ENCODE data around the gene DOCK1.

DNA sequence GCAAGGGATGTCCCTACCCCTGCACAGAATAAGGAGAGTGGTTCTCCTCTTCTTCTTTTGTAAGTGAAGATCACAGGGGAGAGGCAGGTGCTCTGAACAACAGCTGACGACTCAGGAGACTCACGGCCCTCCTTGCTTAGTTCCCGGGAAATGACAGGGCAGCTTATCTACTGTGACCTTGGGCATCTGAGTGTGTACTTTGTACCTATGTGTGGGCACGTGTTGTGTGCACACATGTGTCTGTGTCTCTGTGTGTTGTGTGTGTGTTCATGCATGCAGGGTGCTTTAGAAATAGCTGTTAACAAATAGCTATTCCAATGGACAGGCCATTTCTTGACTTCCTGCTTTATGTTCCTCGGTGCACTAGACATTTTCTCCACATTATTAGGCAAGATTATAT, 563.4 kb downstream of the DOCK1 start:
- TF ChIP-seq, protein P1, sequence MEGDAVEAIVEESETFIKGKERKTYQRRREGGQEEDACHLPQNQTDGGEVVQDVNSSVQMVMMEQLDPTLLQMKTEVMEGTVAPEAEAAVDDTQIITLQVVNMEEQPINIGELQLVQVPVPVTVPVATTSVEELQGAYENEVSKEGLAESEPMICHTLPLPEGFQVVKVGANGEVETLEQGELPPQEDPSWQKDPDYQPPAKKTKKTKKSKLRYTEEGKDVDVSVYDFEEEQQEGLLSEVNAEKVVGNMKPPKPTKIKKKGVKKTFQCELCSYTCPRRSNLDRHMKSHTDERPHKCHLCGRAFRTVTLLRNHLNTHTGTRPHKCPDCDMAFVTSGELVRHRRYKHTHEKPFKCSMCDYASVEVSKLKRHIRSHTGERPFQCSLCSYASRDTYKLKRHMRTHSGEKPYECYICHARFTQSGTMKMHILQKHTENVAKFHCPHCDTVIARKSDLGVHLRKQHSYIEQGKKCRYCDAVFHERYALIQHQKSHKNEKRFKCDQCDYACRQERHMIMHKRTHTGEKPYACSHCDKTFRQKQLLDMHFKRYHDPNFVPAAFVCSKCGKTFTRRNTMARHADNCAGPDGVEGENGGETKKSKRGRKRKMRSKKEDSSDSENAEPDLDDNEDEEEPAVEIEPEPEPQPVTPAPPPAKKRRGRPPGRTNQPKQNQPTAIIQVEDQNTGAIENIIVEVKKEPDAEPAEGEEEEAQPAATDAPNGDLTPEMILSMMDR (IDR thresholded peaks at IDR 0.05; ENCODE audit: borderline replicate concordance, extremely low read depth, low read length, poor library complexity, severe bottlenecking) = no peak
- no peak for TF ChIP-seq EZH2 (IDR thresholded peaks at IDR 0.05; ENCODE audit: borderline replicate concordance, low read depth, low read length, severe bottlenecking)

Measured in DND-41 (cell line).